GM10266 (cell line): ENCODE data around the gene GRM6.

Experiments
- DNase-seq: peaks from one replicate; pipeline ENCODE4 v3.0.0; 2012; ENCODE audit errors: extremely low spot score
- CTCF ChIP-seq: IDR thresholded peaks from 2 replicates; pipeline ENCODE4 v1.5.1; 2012; ENCODE audit warnings: mild to moderate bottlenecking, low read depth; ENCODE audit not compliant: control insufficient read depth, insufficient read depth; ENCODE audit errors: missing control alignments

GRM6 gene

DNA sequence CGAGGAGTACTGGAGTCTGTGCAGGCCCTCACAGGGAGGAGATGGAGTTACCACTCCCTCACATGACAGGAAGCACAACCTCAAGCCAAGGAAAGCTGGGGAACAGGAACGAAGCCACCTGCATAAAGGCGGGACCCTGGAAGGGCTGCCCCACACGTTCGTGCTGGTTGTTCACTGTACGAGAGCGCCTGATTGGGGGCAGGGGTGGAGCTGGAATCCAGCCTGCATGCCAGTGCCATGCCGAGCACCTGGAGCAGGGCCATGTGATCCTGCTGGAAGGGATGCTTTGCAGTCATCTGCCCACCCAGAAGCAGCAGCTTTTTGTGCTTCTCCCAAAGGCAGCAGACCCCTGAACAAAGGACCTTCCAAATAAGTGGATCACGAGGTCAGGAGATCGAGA lies 11.4 kb downstream of the GRM6 start:
- DNase-seq: no peak
- no peak for TF ChIP-seq CTCF

DNA sequence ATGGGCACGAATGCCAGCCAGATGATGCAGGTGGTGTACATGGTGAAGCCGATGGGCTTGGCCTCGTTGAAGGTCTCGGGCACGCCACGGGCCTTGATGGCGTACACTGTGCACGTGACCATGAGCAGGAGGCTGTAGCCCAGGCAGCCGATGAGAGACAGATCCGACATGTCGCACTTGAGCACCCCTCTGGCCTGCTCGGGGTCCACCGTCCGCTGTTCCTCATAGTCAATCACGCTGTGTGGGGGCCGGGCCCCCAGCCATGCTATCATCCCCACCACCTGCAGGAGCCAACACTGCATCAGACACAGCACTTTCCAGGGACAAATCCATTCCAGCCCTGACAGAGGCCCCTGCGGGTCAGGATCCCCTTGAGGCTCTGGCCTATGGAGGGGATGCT lies 12.2 kb downstream of the GRM6 start:
- DNase-seq: no peak
- TF ChIP-seq CTCF: no peak

- TF ChIP-seq CTCF: no peak
- no peak for DNase-seq
Observed at GRCh38 chr5:178981381-178981780, 13.7 kb downstream of the GRM6 start.

- no peak for DNase-seq
- TF ChIP-seq CTCF: no peak
Observed at GRCh38 chr5:178965465-178966055, 29.6 kb downstream of the GRM6 start.

DNA sequence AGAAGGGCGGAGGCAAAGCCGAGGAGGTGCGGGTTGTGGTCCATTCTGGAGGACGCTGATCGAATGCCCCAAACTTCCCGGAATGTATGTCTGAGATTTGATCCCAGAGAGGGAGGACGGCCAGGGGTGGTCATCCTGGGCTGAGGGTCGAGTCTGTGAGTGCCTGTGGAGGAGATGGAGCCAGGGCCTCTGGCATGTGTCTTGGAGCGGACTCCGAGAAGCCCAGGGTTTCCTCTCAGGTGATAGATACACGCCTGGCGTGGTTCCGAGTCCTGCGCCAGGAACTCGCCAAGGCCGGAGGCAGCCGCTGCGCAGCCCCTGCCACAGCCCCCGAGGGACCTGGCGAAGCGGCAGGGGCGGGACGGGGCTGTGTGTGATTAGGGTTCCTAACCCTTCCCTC lies 53.8 kb downstream of the GRM6 start:
- DNase-seq: no peak
- TF ChIP-seq CTCF: no peak

- TF ChIP-seq CTCF: no peak
- DNase-seq: no peak
Observed at GRCh38 chr5:178940569-178941360, 54.4 kb downstream of the GRM6 start, which contains the start of gene ZNF454. Gene ZNF454, plus strand, starts transcription at chr5:178941198. Its CDS starts 1,594 bp downstream, at chr5:178942792.
